Measurements from ENCODE around the gene BTN1A1. TPM values are rescaled to one million over a fixed set of nuclear protein-coding genes. Genes with fewer than 3 reads are reported as not detected.

Gene BTN1A1
- total and polyA plus RNA-seq, 9 of the 15 experiments (the other 6 are each of a cell fraction or from before 2014, with no cell fraction given), result 0.01 to 0.15 (median 0.06) TPM; not detected in 4

DNA sequence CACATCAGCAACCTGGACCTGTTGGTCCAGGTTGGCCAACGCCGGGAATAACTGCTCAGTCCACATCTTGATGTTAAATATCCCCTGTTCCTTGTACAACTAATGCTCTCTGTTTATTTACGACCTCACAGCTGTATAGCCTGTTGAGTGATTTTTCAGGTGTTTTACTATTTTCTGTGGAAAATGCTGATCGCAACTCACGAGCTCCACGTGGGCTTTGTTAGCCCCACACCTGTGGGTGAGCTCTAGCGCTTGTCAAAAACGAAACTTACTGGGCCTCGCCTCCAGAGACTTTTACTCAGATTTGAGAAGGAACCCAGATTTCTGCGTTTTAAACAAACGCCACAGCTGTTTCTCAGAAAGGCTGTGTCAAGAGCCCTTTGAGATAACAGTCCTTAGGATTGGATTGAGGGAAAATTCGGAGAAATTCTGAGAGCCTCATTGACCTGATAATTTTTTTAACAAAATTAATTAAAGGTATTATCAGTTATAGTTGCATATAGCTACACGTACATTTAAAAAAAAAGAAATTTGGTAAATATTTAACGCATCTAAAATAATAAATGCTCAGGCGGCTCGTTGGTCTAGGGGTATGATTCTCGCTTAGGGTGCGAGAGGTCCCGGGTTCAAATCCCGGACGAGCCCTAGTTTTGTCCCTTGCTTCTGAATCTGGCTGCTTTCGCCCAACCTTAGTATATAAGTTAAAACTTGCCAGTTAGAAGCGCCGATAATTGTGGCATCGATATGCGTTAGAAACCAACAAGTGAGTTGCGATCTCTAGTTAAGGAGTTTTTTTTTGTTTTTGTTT is 54.8 kb downstream of the BTN1A1 start (continued):
- TF ChIP-seq PYGO2 (tag; IDR thresholded peaks at IDR 0.05) (no peak), SAFB (IDR thresholded peaks at IDR 0.05; ENCODE audit: borderline replicate concordance, low read depth, low read length) (no peak), FOXA3 (CRISPR knock-in tag; conservative IDR thresholded peaks at IDR 0.05 in 1 of 2, IDR thresholded peaks at IDR 0.05 in 1 of 2) (no peak), RBM17 (IDR thresholded peaks at IDR 0.05; ENCODE audit: borderline replicate concordance, low read depth, low read length) (no peak), FOSL1 (tag; conservative IDR thresholded peaks at IDR 0.05) (peak; percentile 26; the same call in 1 of the 2 replicates), MEF2A (IDR thresholded peaks at IDR 0.05; ENCODE audit: control insufficient read depth, low read depth, low read length) (no peak)
- TF ChIP-seq, protein P1, sequence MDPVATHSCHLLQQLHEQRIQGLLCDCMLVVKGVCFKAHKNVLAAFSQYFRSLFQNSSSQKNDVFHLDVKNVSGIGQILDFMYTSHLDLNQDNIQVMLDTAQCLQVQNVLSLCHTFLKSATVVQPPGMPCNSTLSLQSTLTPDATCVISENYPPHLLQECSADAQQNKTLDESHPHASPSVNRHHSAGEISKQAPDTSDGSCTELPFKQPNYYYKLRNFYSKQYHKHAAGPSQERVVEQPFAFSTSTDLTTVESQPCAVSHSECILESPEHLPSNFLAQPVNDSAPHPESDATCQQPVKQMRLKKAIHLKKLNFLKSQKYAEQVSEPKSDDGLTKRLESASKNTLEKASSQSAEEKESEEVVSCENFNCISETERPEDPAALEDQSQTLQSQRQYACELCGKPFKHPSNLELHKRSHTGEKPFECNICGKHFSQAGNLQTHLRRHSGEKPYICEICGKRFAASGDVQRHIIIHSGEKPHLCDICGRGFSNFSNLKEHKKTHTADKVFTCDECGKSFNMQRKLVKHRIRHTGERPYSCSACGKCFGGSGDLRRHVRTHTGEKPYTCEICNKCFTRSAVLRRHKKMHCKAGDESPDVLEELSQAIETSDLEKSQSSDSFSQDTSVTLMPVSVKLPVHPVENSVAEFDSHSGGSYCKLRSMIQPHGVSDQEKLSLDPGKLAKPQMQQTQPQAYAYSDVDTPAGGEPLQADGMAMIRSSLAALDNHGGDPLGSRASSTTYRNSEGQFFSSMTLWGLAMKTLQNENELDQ (CRISPR knock-in tag; IDR thresholded peaks at IDR 0.05; ENCODE audit: borderline replicate concordance), result no peak
- TF ChIP-seq, protein P2, sequence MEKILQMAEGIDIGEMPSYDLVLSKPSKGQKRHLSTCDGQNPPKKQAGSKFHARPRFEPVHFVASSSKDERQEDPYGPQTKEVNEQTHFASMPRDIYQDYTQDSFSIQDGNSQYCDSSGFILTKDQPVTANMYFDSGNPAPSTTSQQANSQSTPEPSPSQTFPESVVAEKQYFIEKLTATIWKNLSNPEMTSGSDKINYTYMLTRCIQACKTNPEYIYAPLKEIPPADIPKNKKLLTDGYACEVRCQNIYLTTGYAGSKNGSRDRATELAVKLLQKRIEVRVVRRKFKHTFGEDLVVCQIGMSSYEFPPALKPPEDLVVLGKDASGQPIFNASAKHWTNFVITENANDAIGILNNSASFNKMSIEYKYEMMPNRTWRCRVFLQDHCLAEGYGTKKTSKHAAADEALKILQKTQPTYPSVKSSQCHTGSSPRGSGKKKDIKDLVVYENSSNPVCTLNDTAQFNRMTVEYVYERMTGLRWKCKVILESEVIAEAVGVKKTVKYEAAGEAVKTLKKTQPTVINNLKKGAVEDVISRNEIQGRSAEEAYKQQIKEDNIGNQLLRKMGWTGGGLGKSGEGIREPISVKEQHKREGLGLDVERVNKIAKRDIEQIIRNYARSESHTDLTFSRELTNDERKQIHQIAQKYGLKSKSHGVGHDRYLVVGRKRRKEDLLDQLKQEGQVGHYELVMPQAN (IDR thresholded peaks at IDR 0.05; ENCODE audit: borderline replicate concordance), result peak; percentile 46; the same call in 1 of the 2 replicates
- TF ChIP-seq, protein P3, sequence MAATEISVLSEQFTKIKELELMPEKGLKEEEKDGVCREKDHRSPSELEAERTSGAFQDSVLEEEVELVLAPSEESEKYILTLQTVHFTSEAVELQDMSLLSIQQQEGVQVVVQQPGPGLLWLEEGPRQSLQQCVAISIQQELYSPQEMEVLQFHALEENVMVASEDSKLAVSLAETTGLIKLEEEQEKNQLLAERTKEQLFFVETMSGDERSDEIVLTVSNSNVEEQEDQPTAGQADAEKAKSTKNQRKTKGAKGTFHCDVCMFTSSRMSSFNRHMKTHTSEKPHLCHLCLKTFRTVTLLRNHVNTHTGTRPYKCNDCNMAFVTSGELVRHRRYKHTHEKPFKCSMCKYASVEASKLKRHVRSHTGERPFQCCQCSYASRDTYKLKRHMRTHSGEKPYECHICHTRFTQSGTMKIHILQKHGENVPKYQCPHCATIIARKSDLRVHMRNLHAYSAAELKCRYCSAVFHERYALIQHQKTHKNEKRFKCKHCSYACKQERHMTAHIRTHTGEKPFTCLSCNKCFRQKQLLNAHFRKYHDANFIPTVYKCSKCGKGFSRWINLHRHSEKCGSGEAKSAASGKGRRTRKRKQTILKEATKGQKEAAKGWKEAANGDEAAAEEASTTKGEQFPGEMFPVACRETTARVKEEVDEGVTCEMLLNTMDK (IDR thresholded peaks at IDR 0.05; ENCODE audit: borderline replicate concordance, insufficient read depth, low read depth, low read length, poor library complexity, severe bottlenecking), result no peak
- TF ChIP-seq, protein P4, sequence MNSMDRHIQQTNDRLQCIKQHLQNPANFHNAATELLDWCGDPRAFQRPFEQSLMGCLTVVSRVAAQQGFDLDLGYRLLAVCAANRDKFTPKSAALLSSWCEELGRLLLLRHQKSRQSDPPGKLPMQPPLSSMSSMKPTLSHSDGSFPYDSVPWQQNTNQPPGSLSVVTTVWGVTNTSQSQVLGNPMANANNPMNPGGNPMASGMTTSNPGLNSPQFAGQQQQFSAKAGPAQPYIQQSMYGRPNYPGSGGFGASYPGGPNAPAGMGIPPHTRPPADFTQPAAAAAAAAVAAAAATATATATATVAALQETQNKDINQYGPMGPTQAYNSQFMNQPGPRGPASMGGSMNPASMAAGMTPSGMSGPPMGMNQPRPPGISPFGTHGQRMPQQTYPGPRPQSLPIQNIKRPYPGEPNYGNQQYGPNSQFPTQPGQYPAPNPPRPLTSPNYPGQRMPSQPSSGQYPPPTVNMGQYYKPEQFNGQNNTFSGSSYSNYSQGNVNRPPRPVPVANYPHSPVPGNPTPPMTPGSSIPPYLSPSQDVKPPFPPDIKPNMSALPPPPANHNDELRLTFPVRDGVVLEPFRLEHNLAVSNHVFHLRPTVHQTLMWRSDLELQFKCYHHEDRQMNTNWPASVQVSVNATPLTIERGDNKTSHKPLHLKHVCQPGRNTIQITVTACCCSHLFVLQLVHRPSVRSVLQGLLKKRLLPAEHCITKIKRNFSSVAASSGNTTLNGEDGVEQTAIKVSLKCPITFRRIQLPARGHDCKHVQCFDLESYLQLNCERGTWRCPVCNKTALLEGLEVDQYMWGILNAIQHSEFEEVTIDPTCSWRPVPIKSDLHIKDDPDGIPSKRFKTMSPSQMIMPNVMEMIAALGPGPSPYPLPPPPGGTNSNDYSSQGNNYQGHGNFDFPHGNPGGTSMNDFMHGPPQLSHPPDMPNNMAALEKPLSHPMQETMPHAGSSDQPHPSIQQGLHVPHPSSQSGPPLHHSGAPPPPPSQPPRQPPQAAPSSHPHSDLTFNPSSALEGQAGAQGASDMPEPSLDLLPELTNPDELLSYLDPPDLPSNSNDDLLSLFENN (IDR thresholded peaks at IDR 0.05; ENCODE audit: low read depth in 2 of 2, low read length in 2 of 2), result no peak
